NCI-H510A treated with DMSO at 0.1 percent for 48 hours (cell line): Measurements from ENCODE around the gene CRISP1.
"Not testable (repeated sequence)": the region's sequence is repeated elsewhere in the genome, so short reads cannot be mapped to it uniquely, and the experiment has no call there.

Source experiments
- DNase-seq: peaks from one replicate; lab custom pipeline; 2025; lab: John Stamatoyannopoulos, UW

CRISP1 gene

GRCh38 chr6:49839957-49840356, 26.4 kb downstream of the CRISP1 start:
- no peak for DNase-seq

DNA sequence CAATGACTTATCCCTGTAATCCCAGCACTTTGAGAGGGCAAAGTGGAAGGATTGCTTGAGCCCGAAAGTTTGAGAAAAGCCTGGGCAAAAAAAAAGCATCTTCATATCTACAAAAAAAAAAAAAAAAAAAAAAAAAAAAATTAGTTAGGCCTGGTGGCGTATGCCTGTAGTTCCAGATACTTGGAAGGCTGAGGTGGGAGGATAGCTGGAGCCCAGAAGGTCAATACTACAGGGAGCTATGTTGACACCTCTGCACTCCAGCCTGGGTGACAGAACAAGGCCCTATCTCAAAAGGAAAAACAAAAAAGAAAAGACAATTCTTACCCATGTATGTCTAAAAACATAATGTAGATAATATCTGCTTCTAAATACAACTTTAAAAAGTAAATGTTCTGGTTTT, 27.2 kb downstream of the CRISP1 start:
- no peak for DNase-seq

DNA sequence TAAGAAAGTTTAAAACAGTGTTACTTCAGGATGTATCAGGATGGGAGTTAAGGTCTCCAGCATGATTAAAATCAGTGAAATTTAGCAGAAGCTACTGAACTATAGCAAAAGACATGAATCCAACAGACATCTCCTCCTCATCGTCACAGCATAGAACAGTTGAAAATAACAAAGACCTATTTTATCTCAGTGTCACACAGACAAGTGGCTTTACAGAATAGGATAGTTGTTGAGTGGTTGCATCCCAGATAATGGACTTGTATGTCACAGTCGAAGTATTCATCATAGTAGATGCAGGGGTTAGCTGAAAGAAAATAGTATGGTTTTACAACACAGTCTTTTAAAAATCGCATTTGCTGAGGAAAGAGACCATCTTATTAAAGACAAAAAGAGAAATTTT, 31.2 kb downstream of the CRISP1 start:
- no peak for DNase-seq

- no peak for DNase-seq
Measured at GRCh38 chr6:49833386-49833785, 32.9 kb downstream of the CRISP1 start.

- DNase-seq = no peak
Measured at GRCh38 chr6:49826743-49827406, 39.5 kb downstream of the CRISP1 start.

DNA sequence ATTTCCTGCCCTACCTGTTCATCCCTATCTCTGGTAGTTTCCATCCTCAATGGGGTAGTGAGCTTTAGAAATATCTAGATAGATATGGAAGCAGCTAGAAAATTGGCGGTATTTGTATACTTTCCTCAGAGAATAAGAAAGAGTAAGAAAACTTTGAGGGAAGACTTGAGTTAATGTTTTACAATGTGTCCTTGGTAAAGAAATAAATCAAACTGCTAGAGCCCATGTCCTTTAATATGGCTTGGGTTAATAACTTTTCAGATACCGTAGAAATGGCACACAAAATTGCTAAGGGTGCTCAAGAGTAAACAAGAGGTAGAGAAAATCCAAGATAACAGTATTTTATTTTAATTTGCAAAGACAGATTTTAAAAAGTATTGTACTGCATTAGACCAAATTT, 51.2 kb downstream of the CRISP1 start:
- DNase-seq = no peak

DNA sequence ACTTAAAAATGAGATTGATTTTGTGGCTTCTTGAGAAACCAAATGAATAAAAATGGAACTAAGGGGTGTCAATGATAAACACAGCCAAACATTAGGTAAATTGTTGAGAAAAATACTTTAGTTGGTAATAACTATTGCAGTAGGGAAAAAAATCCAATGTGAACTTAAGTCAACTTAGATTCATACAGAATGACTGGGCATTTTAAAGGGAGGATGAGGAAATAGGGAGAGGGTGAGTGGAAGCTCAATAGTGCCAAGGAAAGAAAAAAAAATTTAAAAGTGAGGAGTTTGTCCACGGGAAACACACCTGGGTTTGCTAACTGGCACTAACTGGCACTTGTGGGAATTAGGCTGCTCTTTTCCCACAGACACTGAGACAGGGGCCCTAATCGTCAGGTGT, 53.1 kb downstream of the CRISP1 start:
- DNase-seq = no peak

- DNase-seq = peak; percentile 48
Measured at GRCh38 chr6:49806145-49806544, 60.2 kb downstream of the CRISP1 start.

GRCh38 chr6:49805246-49805645, 61.1 kb downstream of the CRISP1 start:
- DNase-seq = no peak

DNA sequence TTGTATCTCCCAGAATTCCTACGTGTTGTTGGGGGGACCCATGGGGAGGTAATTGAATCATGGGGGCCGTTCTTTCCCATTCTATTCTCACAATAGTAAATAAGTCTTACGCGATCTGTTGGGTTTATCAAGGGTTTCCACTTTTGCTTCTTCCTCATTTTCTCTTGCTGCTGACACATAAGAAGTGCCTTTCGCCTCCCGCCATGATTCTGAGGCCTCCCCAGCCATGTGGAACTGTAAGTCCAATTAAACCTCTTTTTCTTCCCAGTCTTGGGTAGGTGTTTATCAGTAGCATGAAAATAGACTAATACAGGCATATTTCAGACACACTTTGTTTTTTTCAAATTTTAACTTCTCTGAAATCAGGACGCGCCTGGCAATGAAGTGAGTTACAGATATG, 64.8 kb downstream of the CRISP1 start:
- no peak for DNase-seq

GRCh38 chr6:49799090-49799489, 67.2 kb downstream of the CRISP1 start:
- DNase-seq = no peak

DNA sequence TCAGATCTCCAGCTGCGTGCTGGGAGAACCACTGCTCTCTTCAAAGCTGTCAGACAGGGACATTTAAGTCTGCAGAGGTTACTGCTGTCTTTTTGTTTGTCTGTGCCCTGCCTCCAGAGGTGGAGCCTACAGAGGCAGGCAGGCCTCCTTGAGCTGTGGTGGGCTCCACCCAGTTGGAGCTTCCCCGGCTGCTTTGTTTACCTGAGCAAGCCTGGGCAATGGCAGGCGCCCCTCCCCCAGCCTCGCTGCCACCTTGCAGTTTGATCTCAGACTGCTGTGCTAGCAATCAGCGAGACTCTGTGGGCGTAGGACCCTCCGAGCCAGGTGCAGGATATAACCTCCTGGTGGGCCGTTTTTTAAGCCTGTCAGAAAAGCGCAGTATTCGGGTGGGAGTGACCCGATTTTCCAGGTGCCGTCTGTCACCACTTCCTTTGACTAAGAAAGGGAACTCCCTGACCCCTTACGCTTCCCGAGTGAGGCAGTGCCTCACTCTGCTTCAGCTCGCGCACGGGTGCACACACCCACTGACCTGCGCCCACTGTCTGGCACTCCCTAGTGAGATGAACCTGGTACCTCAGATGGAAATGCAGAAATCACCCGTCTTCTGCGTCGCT, 69.4 kb downstream of the CRISP1 start:
- DNase-seq = not testable (repeated sequence)

DNA sequence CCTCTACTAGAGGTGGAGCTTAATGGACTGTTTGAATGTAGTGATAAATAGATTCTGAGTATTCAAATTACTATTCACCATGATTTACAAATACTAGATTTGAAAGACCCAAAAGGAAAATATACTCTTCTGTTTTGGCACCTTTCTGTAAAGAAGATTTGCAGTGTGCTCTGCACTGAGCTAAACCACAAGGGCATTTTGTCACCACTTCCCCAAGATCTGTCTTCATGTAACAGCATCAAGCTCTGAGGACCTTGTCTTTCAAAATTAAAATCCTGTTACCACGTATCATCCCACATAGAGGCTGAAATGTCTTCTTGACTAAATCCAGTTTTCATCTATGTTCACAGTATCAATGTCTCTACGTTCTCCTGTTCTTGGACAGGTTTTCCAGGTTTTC, 76.0 kb downstream of the CRISP1 start:
- no peak for DNase-seq

GRCh38 chr6:49787176-49787575, 79.2 kb downstream of the CRISP1 start, which contains the start of gene PGK2:
PGK2 (minus strand) TSS chr6:49787285; CDS start chr6:49787187, 98 bp downstream.
- no peak for DNase-seq

GRCh38 chr6:49784272-49784671, 82.1 kb downstream of the CRISP1 start:
- DNase-seq = no peak
